GM12878 (cell line): Measurements from ENCODE around the gene NRP2.

Experiments
- CTCF ChIP-seq, 3 experiments: IDR thresholded peaks in 2 of 3; conservative IDR thresholded peaks in 1 of 3; 2 replicates each; pipeline ENCODE4 v1.5.1; 2011; ENCODE audit warnings: low read depth in 3 of 3, low read length in 3 of 3, mild to moderate bottlenecking in 3 of 3, control low read depth in 2 of 3, moderate library complexity in 2 of 3, inconsistent platforms in 1 of 3, mixed read lengths in 1 of 3; ENCODE audit not compliant: control insufficient read depth in 2 of 3, insufficient read depth in 1 of 3; ENCODE audit errors: extremely low read depth in 1 of 3
- POLR2A ChIP-seq: IDR thresholded peaks from 2 replicates; pipeline ENCODE4 v1.6.1; 2011; ENCODE audit warnings: low read depth, mild to moderate bottlenecking, low read length

- TF ChIP-seq CTCF (IDR thresholded peaks at IDR 0.05 in 2 of 3, conservative IDR thresholded peaks at IDR 0.05 in 1 of 3; ENCODE audit: control insufficient read depth in 2 of 3, extremely low read depth in 1 of 3, insufficient read depth in 1 of 3, low read depth in 3 of 3, low read length in 3 of 3) (no peak), POLR2A (no peak)
Observed at GRCh38 chr2:205787761-205788160, 105.5 kb downstream of the NRP2 start.
